Ovary (tissue), 3 donors: ENCODE data around the gene CDH22.

Experiments
- POLR2A ChIP-seq: fragments of 450-650 bp; IDR thresholded peaks from one replicate; pipeline ENCODE4 v1.6.1; 2017; ENCODE audit warnings: antibody characterized with exemption, mild to moderate bottlenecking, moderate library complexity
- TF ChIP-seq, protein P1 (sequence below), 3 donors: fragments of 450-650 bp in 2 of 3; fragments of 200-600 bp in 1 of 3; IDR thresholded peaks; one replicate each; pipeline versions ENCODE4 v1.5.1 to v1.8.0; 2016 to 2022; ENCODE audit warnings: antibody characterized with exemption in 3 of 3, mild to moderate bottlenecking in 1 of 3
- donor health status: DM: no; HTN: no; CAD: no.

- TF ChIP-seq, protein P1, sequence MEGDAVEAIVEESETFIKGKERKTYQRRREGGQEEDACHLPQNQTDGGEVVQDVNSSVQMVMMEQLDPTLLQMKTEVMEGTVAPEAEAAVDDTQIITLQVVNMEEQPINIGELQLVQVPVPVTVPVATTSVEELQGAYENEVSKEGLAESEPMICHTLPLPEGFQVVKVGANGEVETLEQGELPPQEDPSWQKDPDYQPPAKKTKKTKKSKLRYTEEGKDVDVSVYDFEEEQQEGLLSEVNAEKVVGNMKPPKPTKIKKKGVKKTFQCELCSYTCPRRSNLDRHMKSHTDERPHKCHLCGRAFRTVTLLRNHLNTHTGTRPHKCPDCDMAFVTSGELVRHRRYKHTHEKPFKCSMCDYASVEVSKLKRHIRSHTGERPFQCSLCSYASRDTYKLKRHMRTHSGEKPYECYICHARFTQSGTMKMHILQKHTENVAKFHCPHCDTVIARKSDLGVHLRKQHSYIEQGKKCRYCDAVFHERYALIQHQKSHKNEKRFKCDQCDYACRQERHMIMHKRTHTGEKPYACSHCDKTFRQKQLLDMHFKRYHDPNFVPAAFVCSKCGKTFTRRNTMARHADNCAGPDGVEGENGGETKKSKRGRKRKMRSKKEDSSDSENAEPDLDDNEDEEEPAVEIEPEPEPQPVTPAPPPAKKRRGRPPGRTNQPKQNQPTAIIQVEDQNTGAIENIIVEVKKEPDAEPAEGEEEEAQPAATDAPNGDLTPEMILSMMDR (IDR thresholded peaks at IDR 0.05), result no peak
- no peak for TF ChIP-seq POLR2A
Measured at GRCh38 chr20:46341074-46342009, 33.0 kb upstream of the CDH22 start.
